SK-N-SH (cell line): ENCODE data around the gene PLCB1. TPM values are rescaled to one million over a fixed set of nuclear protein-coding genes. Genes with fewer than 3 reads are reported as not detected.

ENCODE experiments used
- CTCF ChIA-PET: fragments of 300-600, 350-600 bp; formaldehyde crosslinking; extraction: SDS; loops from one replicate; lab custom pipeline; 2021; lab: Yijun Ruan, JAX
- POLR2A ChIA-PET: fragments of 350-600 bp; sonication (Branson Sonifier 250); formaldehyde crosslinking; extraction: SDS; loops from one replicate; lab custom pipeline; 2020; ENCODE audit warnings: antibody characterized with exemption, inconsistent platforms; lab: Yijun Ruan, JAX
- DNase-seq: peaks from one replicate; pipeline ENCODE4 v3.0.0; 2012
- H2AFZ ChIP-seq: fragments of 200-600 bp; sonication (generic); 2 replicates; pipeline ENCODE4 v1.8.1; 2016; ENCODE audit warnings: antibody characterized with exemption, mild to moderate bottlenecking, low read depth
- H3F3A ChIP-seq: fragments of 200-600 bp; sonication (generic); replicated peaks from 2 replicates; pipeline ENCODE3; 2016; ENCODE audit warnings: antibody characterized with exemption, mild to moderate bottlenecking; ENCODE audit not compliant: insufficient read depth
- H3K27ac ChIP-seq, 2 experiments: fragments of 200-500 bp in 1 of 2; fragments of 200-600 bp in 1 of 2; sonication (Bioruptor generic) in 1 of 2; sonication (generic), shearing (Covaris generic) in 1 of 2; 2 replicates each; pipeline versions ENCODE4 v1.5.1 to v1.6.1; 2014 to 2016; ENCODE audit warnings: low read depth in 2 of 2, inconsistent platforms in 1 of 2, low read length in 1 of 2, mild to moderate bottlenecking in 1 of 2, mixed read lengths in 1 of 2
- H3K27me3 ChIP-seq: fragments of 200-600 bp; sonication (generic), shearing (Covaris generic); 2 replicates; pipeline ENCODE4 v1.6.1; 2016; ENCODE audit warnings: mixed run types; ENCODE audit not compliant: insufficient read depth
- H3K36me3 ChIP-seq, 2 experiments: fragments of 200-500 bp in 1 of 2; fragments of 200-600 bp in 1 of 2; sonication (Bioruptor generic) in 1 of 2; sonication (generic) in 1 of 2; replicated peaks in 1 of 2; 2 replicates each; pipeline versions ENCODE3 to v1.5.1; 2014 to 2016; ENCODE audit warnings: low read length in 1 of 2, mild to moderate bottlenecking in 1 of 2; ENCODE audit not compliant: insufficient read depth in 2 of 2, control insufficient read depth in 1 of 2
- H3K4me1 ChIP-seq, 2 experiments: fragments of 200-500 bp in 1 of 2; fragments of 200-600 bp in 1 of 2; sonication (Bioruptor generic) in 1 of 2; sonication (generic), shearing (Covaris generic) in 1 of 2; 2 replicates each; pipeline versions ENCODE4 v1.5.1 to v1.6.1; 2014 to 2016; ENCODE audit warnings: low read depth in 1 of 2, low read length in 1 of 2, mixed run types in 1 of 2; ENCODE audit not compliant: insufficient read depth in 2 of 2, control insufficient read depth in 1 of 2
- H3K4me2 ChIP-seq: fragments of 200-600 bp; sonication (generic), shearing (Covaris generic); 2 replicates; pipeline ENCODE4 v1.6.1; 2017; ENCODE audit warnings: mixed run types
- H3K4me3 ChIP-seq, 2 experiments: fragments of 200-500 bp in 1 of 2; fragments of 200-600 bp in 1 of 2; sonication (Bioruptor generic) in 1 of 2; sonication (generic), shearing (Covaris generic) in 1 of 2; 2 replicates each; pipeline versions ENCODE4 v1.5.1 to v1.8.1; 2014 to 2016; ENCODE audit warnings: low read depth in 2 of 2, inconsistent platforms in 1 of 2, low read length in 1 of 2, mild to moderate bottlenecking in 1 of 2, mixed read lengths in 1 of 2, moderate library complexity in 1 of 2
- H3K79me2 ChIP-seq: fragments of 200-600 bp; sonication (generic); 2 replicates; pipeline ENCODE4 v1.8.1; 2017; ENCODE audit warnings: mild to moderate bottlenecking; ENCODE audit not compliant: insufficient read depth
- H3K9ac ChIP-seq: fragments of 200-600 bp; sonication (generic); 2 replicates; pipeline ENCODE4 v1.6.1; 2017; ENCODE audit warnings: mixed run types
- H3K9me2 ChIP-seq: fragments of 200-600 bp; sonication (generic); 2 replicates; pipeline ENCODE4 v1.6.1; 2017; ENCODE audit warnings: mixed run types
- H3K9me3 ChIP-seq: fragments of 200-600 bp; sonication (generic); 2 replicates; pipeline ENCODE4 v1.6.1; 2017; ENCODE audit warnings: mixed run types, mild to moderate bottlenecking, moderate library complexity
- H4K20me1 ChIP-seq: fragments of 200-600 bp; sonication (generic); 2 replicates; pipeline ENCODE4 v1.6.1; 2017; ENCODE audit warnings: mild to moderate bottlenecking, mixed run types; ENCODE audit not compliant: insufficient read depth
- CHD2 ChIP-seq: fragments of 150-350 bp; IDR thresholded peaks from 2 replicates; pipeline ENCODE4 v1.6.1; 2018; ENCODE audit warnings: low read length; ENCODE audit not compliant: partially characterized antibody
- MAX ChIP-seq: IDR thresholded peaks from 2 replicates; pipeline ENCODE4 v1.4.0; 2012; ENCODE audit warnings: low read depth
- MEF2A ChIP-seq: IDR thresholded peaks from 2 replicates; pipeline ENCODE4 v1.4.0; 2012; ENCODE audit warnings: low read depth, borderline replicate concordance
- MXI1 ChIP-seq: IDR thresholded peaks from 2 replicates; pipeline ENCODE4 v1.6.1; 2012; ENCODE audit warnings: mild to moderate bottlenecking, low read depth, low read length, improper control_type of control experiment
- NFIC ChIP-seq: IDR thresholded peaks from 2 replicates; pipeline ENCODE4 v1.4.0; 2012; ENCODE audit warnings: borderline replicate concordance
- RAD21 ChIP-seq: IDR thresholded peaks from 2 replicates; pipeline ENCODE4 v1.6.1; 2012; ENCODE audit warnings: mild to moderate bottlenecking, low read length
- RCOR1 ChIP-seq: fragments of 150-350 bp; IDR thresholded peaks from 2 replicates; pipeline ENCODE4 v1.6.1; 2017; ENCODE audit warnings: antibody characterized with exemption, low read length
- SMC3 ChIP-seq: IDR thresholded peaks from 2 replicates; pipeline ENCODE4 v1.6.1; 2012; ENCODE audit warnings: low read depth, low read length, improper control_type of control experiment
- TAF1 ChIP-seq: IDR thresholded peaks from 2 replicates; pipeline ENCODE4 v1.6.1; 2012; ENCODE audit warnings: low read depth, mild to moderate bottlenecking, low read length, moderate library complexity, borderline replicate concordance
- TEAD4 ChIP-seq: IDR thresholded peaks from 2 replicates; pipeline ENCODE4 v1.4.0; 2012; ENCODE audit warnings: mild to moderate bottlenecking, borderline replicate concordance; ENCODE audit not compliant: insufficient read depth
- USF2 ChIP-seq: fragments of 150-350 bp; IDR thresholded peaks from 2 replicates; pipeline ENCODE4 v1.6.1; 2017; ENCODE audit warnings: antibody characterized with exemption, low read length, low read depth, borderline replicate concordance
- WGBS: methylation state at CpG from one replicate; pipeline ENCODE4 v1.1.6; 2017; ENCODE audit warnings: low lambda C conversion rate; 5-methylcytosine and 5-hydroxymethylcytosine counted together
- polyA plus RNA-seq, 3 experiments: library from polyadenylated mRNA; depleted of rRNA; stranded (reverse); fragments of >200 nt; gene quantifications; 2 replicates each; pipeline ENCODE4 v1.2.3, GENCODE V29; 2012
- TF ChIP-seq, protein P1 (sequence below): fragments of 200-600 bp; sonication (generic); IDR thresholded peaks from 2 replicates; pipeline ENCODE4 v1.6.1; 2017; ENCODE audit warnings: antibody characterized with exemption, mild to moderate bottlenecking, moderate library complexity
- TF ChIP-seq, protein P2 (sequence below): fragments of 150-350 bp; IDR thresholded peaks from 2 replicates; pipeline ENCODE4 v1.6.1; 2016; ENCODE audit warnings: mild to moderate bottlenecking, low read depth, low read length

The PLCB1 gene
- polyA plus RNA-seq, 1 of the 3 experiments (the other 2 are of a cell fraction) = 10.5 TPM

DNA sequence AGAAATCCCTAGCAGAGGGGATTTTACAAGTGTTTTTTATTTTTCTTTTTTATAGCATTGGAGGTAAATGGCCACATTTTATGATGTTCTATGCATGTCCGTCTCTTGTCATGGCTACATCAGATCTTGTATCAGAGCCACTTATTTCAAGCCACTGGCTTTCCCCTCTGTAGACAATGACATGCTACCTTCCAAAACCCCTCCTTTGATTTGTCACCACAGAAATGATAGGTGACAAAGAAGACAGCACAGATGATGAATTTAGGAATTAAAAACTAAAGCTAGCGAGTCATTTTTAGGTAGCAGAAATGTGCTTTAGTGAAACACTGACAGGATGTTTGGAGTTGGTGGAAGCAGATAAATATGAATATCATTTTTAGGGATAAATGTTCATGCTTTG lies 20.8 kb downstream of the PLCB1 start:
- H3K27ac ChIP-seq = peak overlapping the region; percentile 70 to 76; a peak in 3 of 4 replicates
- no peak overlapping the region for H3K9ac ChIP-seq
- no peak for DNase-seq
- TF ChIP-seq USF2 (no peak), MEF2A (no peak), MXI1 (no peak), TAF1 (no peak), RAD21 (no peak), TEAD4 (no peak), NFIC (no peak), RCOR1 (no peak), MAX (no peak), SMC3 (no peak), CHD2 (no peak)
- TF ChIP-seq, protein P1, sequence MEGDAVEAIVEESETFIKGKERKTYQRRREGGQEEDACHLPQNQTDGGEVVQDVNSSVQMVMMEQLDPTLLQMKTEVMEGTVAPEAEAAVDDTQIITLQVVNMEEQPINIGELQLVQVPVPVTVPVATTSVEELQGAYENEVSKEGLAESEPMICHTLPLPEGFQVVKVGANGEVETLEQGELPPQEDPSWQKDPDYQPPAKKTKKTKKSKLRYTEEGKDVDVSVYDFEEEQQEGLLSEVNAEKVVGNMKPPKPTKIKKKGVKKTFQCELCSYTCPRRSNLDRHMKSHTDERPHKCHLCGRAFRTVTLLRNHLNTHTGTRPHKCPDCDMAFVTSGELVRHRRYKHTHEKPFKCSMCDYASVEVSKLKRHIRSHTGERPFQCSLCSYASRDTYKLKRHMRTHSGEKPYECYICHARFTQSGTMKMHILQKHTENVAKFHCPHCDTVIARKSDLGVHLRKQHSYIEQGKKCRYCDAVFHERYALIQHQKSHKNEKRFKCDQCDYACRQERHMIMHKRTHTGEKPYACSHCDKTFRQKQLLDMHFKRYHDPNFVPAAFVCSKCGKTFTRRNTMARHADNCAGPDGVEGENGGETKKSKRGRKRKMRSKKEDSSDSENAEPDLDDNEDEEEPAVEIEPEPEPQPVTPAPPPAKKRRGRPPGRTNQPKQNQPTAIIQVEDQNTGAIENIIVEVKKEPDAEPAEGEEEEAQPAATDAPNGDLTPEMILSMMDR = no peak
- TF ChIP-seq, protein P2, sequence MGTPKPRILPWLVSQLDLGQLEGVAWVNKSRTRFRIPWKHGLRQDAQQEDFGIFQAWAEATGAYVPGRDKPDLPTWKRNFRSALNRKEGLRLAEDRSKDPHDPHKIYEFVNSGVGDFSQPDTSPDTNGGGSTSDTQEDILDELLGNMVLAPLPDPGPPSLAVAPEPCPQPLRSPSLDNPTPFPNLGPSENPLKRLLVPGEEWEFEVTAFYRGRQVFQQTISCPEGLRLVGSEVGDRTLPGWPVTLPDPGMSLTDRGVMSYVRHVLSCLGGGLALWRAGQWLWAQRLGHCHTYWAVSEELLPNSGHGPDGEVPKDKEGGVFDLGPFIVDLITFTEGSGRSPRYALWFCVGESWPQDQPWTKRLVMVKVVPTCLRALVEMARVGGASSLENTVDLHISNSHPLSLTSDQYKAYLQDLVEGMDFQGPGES = no peak
- TF ChIP-seq, all 33 proteins: peak for 0
- no peak overlapping the region for H3K4me3 ChIP-seq
- H3K4me2 ChIP-seq = peak overlapping the region; percentile 66; the same call in 1 of the 2 replicates
- peaks cover 3 to 4% of the 10 kb centered on the region in 2 experiments for H3K36me3 ChIP-seq
- POLR2A ChIA-PET = no interaction called here
- peaks cover 57% of the 10 kb centered on the region for H3K79me2 ChIP-seq
- no peaks in the 10 kb centered on the region for H3K9me3 ChIP-seq
- H3K27me3 ChIP-seq = no peaks in the 10 kb centered on the region
- CTCF ChIA-PET = interaction anchor here (0.7 to 1.1 kb wide), 2 partner anchors 19 to 237 kb away, joined by 3 read pairs; no protein-coding TSS in a partner anchor
- no peaks in the 10 kb centered on the region for H4K20me1 ChIP-seq
- H2AFZ ChIP-seq = no peak overlapping the region
- no peaks in the 10 kb centered on the region for H3K9me2 ChIP-seq
- H3F3A ChIP-seq = peaks cover 66% of the 10 kb centered on the region
- 83% methylated on average over 2 of the region's 2 CpGs for WGBS
- H3K4me1 ChIP-seq = peaks cover 5 to 83% of the 10 kb centered on the region in 2 experiments; a peak in 3 of 4 replicates
